Activated gamma-delta T cell (primary cell): ENCODE data around the gene STK38L.
"Not testable (repeated sequence)": the region's sequence is repeated elsewhere in the genome, so short reads cannot be mapped to it uniquely, and the experiment has no call there.

ENCODE experiments used
- DNase-seq: peaks from one replicate; lab custom pipeline; 2025; lab: John Stamatoyannopoulos, UW

Gene STK38L

DNA sequence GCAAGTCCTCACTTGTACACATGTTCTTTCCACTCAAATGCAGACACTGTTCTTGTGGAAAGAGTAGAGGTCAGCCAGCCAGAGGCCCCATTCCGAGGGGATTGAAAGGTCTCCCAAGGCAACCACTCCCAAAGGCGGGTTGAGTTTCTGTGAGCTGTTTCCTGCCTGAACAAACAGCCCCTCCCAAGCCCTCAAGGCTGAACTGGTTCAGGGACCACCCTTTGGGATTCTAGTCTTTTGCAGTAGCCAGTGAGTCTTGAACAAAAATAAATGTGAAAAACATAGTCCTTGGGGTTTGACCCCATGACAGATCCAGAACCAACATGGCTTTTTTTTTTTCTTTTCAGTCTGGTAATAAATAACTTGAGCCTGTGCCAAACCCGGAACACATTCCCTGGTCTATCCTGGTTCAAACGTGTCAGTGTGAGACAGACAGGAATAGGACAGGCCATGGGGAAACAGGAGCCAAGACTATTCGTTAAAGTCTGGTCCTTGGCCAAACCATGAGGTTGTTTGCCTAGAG lies 17.6 kb upstream of the STK38L start:
- DNase-seq = no peak

DNA sequence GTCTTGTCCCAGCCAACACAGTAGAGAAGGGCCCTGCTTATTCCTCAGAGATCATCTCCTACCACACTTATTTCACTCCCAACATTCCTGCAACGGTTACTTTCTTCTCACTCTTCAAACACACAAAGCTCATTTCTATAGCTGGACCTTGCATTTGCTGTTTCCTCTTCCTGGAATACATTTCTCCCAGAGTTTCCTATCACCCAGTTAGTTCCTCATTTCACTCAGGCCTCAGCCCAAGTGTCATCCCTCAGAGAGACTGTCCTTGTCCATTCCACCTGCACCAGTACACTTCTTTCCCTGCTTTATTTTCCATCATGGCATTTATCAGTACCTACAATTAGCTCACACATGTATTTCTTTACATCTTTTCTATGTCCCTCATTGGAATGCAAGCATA lies 14.7 kb upstream of the STK38L start:
- no peak for DNase-seq

DNA sequence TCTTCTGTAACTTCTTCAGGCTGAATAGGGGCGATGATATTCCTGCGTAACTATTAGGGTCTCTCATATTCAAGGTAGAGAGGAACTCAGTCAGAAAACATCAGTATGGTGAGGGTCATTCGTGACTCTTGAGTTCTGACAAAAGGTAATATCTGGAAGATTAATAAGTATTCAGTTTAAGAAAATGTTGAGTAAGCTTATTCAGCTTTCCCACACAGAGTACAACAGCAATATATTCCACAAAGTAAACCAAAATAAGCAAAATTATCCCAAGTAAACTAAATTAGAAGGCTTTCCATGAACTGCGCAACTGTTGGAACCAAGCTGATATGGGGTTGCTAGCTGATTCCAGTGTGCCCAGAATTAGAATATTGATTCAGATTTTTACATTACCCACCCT lies 12.7 kb upstream of the STK38L start:
- not testable (repeated sequence) for DNase-seq

- no peak for DNase-seq
These were observed 10.3 kb upstream of the STK38L start for GRCh38 chr12:27233814-27234213.

DNA sequence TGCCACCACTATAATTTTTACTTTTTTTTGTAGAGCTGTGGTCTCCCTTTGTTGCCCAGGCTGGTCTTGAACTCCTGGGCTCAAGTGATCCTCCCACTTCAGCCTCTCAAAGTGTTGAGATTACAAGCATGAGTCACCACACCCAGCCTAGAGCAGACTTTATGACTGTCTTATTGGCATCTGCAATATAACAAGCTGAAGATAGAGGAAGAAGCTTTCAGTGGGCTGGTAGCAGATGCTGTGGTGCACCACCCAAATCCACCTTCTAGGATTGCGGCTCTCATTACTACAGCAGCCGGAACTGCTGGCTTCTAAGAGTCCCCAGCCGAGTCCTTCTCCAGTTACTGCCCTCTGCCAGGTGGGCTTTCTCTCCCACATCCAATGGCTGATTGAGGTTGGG lies 7.6 kb upstream of the STK38L start:
- no peak for DNase-seq

GRCh38 chr12:27237790-27238771 lies 6.0 kb upstream of the STK38L start:
- no peak for DNase-seq

DNA sequence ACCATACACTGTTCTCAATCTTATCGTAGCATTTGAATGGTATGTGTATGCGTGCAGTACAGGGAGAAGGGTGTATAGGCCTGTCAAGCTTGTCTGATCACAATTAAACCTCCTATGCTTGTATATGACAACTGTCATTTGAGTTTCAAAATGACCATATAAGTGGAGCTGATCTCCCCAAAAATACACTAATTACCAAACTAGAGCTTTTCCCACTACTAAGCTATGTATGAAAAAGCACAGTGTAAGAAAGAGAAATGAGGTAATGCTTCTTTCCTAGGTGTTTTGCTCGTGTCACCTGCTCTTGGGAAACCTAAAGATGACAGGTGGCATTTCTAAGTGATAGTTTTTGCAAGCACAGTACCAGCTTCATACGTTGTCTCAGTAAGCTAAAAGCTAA lies 1.1 kb upstream of the STK38L start:
- no peak for DNase-seq

GRCh38 chr12:27244689-27245488 lies 803 bp downstream of the STK38L start:
- DNase-seq = no peak

DNA sequence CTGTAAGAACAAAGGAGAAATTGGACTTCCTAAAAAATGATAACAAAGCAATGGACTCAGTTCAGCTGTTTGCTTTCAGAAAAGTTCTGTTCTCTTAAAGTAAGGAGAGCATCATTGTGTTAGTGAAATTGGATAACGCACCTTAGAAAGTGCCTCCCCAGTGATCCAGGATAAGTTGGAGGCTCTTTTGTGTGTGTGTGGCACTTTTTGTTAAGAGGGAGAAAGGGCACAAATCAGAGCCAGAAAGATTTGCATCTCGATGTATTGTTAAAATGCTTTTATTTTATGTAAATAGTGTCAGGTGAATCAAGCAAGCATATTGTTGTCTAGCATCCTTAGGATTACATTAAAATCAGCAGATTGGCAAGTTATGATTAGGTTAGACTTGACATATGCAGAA lies 2.1 kb downstream of the STK38L start:
- no peak for DNase-seq

GRCh38 chr12:27246774-27247173 lies 2.7 kb downstream of the STK38L start:
- DNase-seq = no peak

DNA sequence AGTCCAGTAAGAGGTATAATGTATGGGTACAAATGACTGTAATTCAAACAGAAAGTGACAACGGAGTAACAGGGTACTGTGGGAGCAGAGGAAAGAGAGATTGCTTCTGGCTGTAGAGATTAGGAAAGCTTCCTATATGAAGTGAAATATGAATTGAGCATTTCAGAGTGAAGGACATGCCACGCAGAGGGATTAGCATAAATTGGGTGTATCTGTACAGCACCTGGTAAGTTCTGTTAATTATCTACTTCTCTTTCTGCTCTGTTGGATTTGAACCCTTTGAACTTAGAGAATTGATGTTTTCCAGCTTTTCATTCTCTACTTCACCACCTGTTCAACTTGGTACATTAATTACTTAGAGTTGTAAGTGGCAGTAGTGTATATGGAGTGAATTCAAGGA lies 8.8 kb downstream of the STK38L start:
- no peak for DNase-seq

GRCh38 chr12:27253347-27253746 lies 9.3 kb downstream of the STK38L start:
- DNase-seq = no peak

- no peak for DNase-seq
These were observed 11.7 kb downstream of the STK38L start for GRCh38 chr12:27255806-27256205.

- DNase-seq = no peak
These were observed 13.2 kb downstream of the STK38L start for GRCh38 chr12:27257104-27257843.

DNA sequence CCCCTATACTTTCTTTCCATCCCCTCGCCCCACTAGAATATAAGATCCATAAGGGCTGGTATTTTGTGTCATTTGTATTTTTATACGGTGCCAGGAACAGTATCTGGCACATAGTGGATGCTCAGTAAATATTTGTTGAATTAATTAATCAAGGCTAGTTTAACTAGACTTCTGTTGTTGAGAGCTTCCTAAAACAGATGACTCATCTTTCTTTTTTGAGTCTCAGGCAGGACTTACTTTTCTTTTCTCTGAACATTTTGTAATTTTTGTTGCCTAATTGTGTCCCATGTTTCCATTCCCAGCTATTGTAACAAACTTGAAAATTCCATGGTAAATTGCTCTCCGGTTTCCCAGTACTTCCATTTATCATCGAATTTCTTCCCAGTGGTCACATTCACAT lies 16.7 kb downstream of the STK38L start:
- no peak for DNase-seq

- DNase-seq = no peak
These were observed 17.8 kb downstream of the STK38L start for GRCh38 chr12:27261866-27262265.

DNA sequence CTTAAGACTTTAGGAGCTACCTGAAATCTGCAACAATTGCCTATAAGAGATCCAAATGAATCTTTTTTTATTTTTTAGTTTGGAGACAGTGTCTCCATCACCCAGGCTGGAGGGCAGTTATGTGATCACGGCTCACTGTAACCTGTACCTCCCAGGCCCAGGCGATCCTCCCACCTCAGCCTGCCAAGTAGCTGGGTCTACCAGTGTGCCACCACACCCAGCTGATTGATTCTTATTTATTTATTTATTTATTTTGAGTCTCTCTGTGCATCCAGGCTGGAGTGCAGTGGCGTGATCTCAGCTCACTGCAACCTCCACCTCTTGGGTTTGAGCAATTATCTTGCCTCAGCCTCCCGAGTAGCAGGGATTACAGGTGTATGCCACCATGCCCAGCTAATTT lies 26.1 kb downstream of the STK38L start:
- no peak for DNase-seq

DNA sequence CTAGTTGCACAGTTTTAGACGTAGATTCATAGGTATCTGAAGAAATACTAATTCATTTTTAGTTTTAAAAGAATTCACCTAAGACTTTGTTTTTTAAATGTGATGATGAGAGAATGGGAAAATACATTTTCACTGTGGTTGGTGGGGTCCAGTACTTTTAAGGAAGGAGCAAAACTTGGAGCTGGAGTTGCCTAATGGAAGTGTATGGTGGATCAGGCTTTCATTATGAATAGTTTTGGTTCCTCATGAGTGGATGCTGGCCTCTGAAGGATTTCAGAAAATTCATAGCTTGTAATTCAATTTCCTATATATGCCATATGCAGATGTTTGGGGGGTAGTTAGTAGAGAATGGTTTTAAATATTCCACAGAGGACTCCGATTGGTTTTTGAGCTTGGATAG lies 27.1 kb downstream of the STK38L start:
- no peak for DNase-seq

DNA sequence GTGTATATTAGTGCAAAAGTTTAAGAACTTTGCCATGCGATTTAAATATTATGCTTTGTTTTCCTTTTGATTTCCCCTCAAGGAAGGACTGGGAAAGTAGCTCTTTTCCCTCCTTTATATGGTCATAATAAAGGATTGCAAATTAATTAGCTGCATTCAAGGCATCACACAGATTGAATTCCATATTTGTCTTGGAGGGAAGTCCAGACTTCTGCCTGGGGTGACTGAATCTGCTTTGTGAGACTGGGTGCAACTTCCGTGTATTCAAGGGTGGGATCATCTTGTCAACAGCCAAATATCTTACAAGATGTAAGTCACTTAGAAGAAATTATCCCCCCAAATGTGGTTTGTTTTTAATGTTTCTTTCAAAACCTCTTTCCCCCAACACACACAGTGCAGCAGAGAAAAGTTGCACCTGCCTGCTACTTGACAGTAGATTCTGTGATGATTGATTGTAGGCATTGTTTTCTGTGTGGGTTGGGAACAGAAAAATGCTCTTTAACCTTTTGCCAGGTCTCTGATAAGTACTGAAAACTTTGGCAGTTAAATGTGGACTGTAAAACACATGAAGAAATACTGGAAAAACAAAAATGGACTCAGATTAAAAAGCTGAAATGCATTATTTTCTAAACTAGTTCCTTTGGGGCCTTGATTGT lies 28.4 kb downstream of the STK38L start:
- no peak for DNase-seq

DNA sequence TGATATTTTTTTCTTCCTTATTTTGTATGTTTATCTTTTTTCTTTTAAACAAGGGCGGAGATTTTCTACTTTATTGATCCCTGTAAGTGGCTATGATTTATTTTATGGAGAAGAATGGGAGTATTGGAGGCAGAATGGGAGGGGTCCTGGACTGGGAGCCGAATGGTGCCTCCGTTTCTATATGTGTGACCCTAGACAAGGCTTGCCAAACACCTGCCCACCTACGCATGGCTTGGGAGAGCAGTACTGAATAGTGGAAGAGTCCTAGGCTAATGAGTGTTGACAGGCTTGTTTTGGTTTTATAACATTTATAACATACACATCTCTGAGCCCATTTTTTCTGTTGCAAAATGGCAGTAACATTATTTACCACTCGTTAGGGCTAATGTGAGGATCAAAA lies 29.0 kb downstream of the STK38L start:
- DNase-seq = no peak

DNA sequence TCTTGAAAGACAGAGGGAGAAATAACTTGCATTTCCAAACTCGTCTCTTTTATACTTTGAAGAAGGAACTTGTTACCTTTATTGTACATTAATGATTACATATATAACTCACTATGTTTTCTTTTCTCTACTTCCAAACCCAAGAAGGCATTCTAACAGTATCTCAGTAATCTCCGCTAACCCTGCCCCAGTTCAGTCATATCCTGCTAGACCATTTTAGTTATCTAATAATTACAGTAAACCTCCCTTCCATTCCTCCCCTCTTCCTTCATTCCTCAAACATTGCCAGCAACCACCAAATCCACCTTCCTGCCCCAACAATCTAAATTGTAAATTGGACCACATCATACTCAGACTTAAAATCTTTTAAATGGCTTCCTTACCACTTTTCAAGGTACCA lies 30.6 kb downstream of the STK38L start:
- DNase-seq = no peak

DNA sequence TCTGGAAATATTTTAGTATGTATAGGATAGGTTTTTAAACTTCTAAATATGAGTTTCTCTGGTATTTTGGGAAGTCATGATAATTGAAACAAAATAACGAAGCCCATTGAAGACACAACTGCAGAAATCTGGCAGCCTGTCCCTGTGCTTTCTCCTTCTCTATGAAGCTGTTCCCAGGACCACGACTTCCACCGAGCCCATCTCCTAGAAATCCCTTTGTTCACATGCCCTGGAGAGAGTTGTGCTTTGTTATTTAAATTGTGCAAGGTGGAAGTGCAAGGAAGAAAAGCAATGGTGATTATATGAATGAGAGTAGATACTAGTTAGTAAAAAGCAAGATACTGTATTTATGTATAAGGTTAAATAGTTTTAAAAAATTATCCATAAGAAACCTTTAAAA lies 32.2 kb downstream of the STK38L start:
- no peak for DNase-seq
